AG10803 (cell line): Measurements from ENCODE around the gene FAM156B.
"Not testable (repeated sequence)": the region's sequence is repeated elsewhere in the genome, so short reads cannot be mapped to it uniquely, and the experiment has no call there.

ENCODE experiments used
- DNase-seq: peaks from one replicate; pipeline ENCODE4 v3.0.0; 2010; ENCODE audit warnings: low read depth
- H3K4me3 ChIP-seq: 2 replicates; pipeline ENCODE4 v1.5.1; 2011; ENCODE audit warnings: mild to moderate bottlenecking, low read length, control low read depth
- CTCF ChIP-seq: conservative IDR thresholded peaks from 2 replicates; pipeline ENCODE4 v1.5.1; 2011; ENCODE audit warnings: mild to moderate bottlenecking, low read length, control low read depth, inconsistent platforms

Gene FAM156B

GRCh38 chrX:52934704-52935469, 37.8 kb downstream of the FAM156B start:
- peak overlapping the region; percentile 76 for H3K4me3 ChIP-seq
- peak; percentile 67 for TF ChIP-seq CTCF
- peak; percentile 94 for DNase-seq

- DNase-seq: not testable (repeated sequence)
- H3K4me3 ChIP-seq: peak overlapping the region; percentile 76
Measured at GRCh38 chrX:52935470-52935784, 38.3 kb downstream of the FAM156B start.

GRCh38 chrX:52940704-52941103, 43.6 kb downstream of the FAM156B start:
- not testable (repeated sequence) for DNase-seq, H3K4me3 ChIP-seq

- not testable (repeated sequence) for DNase-seq, H3K4me3 ChIP-seq
Measured at GRCh38 chrX:52941728-52942127, 44.6 kb downstream of the FAM156B start.

- not testable (repeated sequence) for H3K4me3 ChIP-seq, DNase-seq
Measured at GRCh38 chrX:52945838-52946494, 48.8 kb downstream of the FAM156B start.

GRCh38 chrX:52947501-52947900, 50.4 kb downstream of the FAM156B start:
- DNase-seq, H3K4me3 ChIP-seq: not testable (repeated sequence)

GRCh38 chrX:52948265-52948664, 51.1 kb downstream of the FAM156B start:
- not testable (repeated sequence) for H3K4me3 ChIP-seq

GRCh38 chrX:52949325-52949724, 52.2 kb downstream of the FAM156B start:
- H3K4me3 ChIP-seq, DNase-seq: not testable (repeated sequence)

More at GRCh38 chrX:52948265-52948664, 51.1 kb downstream of the FAM156B start:
- not testable (repeated sequence) for DNase-seq

- DNase-seq, H3K4me3 ChIP-seq: not testable (repeated sequence)
Measured at GRCh38 chrX:52949884-52950283, 52.8 kb downstream of the FAM156B start.
